HPDE6-E6E7 (cell line): ENCODE results near the gene FOXK1.

Experiments
- DNase-seq: peaks from one replicate; pipeline ENCODE4 v3.0.0; 2011; ENCODE audit warnings: missing footprints; ENCODE audit errors: extremely low spot score

The FOXK1 gene

GRCh38 chr7:4818000-4818794, 136.1 kb downstream of the FOXK1 start:
- DNase-seq: no peak

- no peak for DNase-seq
Measured at GRCh38 chr7:4819560-4820404, 137.7 kb downstream of the FOXK1 start.

DNA sequence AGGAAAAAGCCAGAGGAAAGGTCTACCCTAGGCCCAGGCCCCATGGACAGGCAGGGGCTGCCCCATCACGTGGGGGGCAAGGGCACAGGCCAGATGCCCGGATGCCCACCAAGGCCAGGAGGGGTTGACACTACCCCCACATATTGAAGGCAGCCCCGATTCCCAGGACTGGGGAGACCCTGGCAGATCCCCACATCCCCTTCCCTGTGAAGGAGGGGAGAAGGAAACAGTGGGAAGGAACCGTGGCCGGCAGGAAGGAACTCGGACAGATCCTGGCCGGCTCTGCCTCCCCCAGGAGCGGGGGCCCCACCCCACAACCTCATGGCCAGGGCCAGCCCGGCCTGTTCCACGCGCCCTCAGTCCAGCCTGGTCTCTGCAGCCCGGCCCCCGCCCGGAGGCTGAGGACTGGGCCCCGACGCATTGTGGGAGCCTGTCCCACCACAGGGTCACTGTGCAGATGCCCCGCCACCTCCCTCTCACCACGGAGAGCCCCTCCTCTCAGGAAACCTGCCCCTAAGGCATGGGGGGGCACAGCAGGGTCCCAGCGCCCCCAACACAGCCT, 138.4 kb downstream of the FOXK1 start:
- no peak for DNase-seq
